ENCODE data around the gene MYOG. TPM values are rescaled to one million over a fixed set of nuclear protein-coding genes. Genes with fewer than 3 reads are reported as not detected.

The MYOG gene
- polyA plus RNA-seq, 1 donor (not counting 4 experiments of a cell fraction or from before 2014, with no cell fraction given) = not detected

- Histone ChIP-seq H4K20me1 (ENCODE audit: control insufficient read depth, extremely low read depth, insufficient read depth, low read length) (peaks cover 1% of the 10 kb centered on the region), H3K4me1 (ENCODE audit: control insufficient read depth, extremely low read depth, insufficient read depth, low read length) (no peaks in the 10 kb centered on the region), H2AFZ (ENCODE audit: control insufficient read depth, low read length) (no peak overlapping the region), H3K9me3 (ENCODE audit: control insufficient read depth, low read depth, low read length) (no peaks in the 10 kb centered on the region), H3K9me1 (ENCODE audit: control insufficient read depth, extremely low read depth, insufficient read depth, low read length) (no peaks in the 10 kb centered on the region), H3K36me3 (ENCODE audit: control insufficient read depth in 2 of 2, extremely low read depth in 1 of 2, insufficient read depth in 2 of 2, low read length in 2 of 2) (peaks cover 0 to 1% of the 10 kb centered on the region in 2 experiments), H3K9ac (ENCODE audit: control insufficient read depth, extremely low read depth, insufficient read depth, low read length) (no peak overlapping the region), H3K79me2 (ENCODE audit: control insufficient read depth, insufficient read depth, low read length) (no peaks in the 10 kb centered on the region), H3K4me2 (ENCODE audit: control insufficient read depth, extremely low read depth, insufficient read depth, low read depth, low read length) (no peak overlapping the region), H3K27ac (ENCODE audit: control insufficient read depth, insufficient read depth, low read length) (no peak overlapping the region), H3K27me3 (ENCODE audit: control insufficient read depth, extremely low read depth, insufficient read depth, low read length) (peaks cover 20% of the 10 kb centered on the region), H3K4me3 (ENCODE audit: control insufficient read depth in 2 of 3, extremely low read depth in 1 of 3, insufficient read depth in 2 of 3, low read depth in 1 of 3, low read length in 3 of 3) (no peak overlapping the region)
- FAIRE-seq = no peak
- TF ChIP-seq CTCF (optimal IDR thresholded peaks at IDR 0.05 in 1 of 3, IDR thresholded peaks at IDR 0.05 in 1 of 3, conservative IDR thresholded peaks at IDR 0.05 in 1 of 3; ENCODE audit: extremely low read depth in 1 of 3, insufficient read depth in 2 of 3, low read length in 3 of 3) = no peak
- TF ChIP-seq EZH2 (IDR thresholded peaks at IDR 0.05; ENCODE audit: low read length) = no peak
- DNase-seq (ENCODE audit: low read depth, low spot score) = no peak
- dilution Hi-C loops (cut with MboI; ENCODE audit: extremely low pct_ligation_motif_present, low sequenced_read_pairs) = no loop called here
Measured at GRCh38 chr1:203054184-203054583, 31.6 kb downstream of the MYOG start.

GRCh38 chr1:203052601-203053000 is 33.2 kb downstream of the MYOG start:
- no peak overlapping the region for H3K27ac ChIP-seq (ENCODE audit: control insufficient read depth, insufficient read depth, low read length)
- peaks cover 3% of the 10 kb centered on the region for H4K20me1 ChIP-seq (ENCODE audit: control insufficient read depth, extremely low read depth, insufficient read depth, low read length)
- H3K9ac ChIP-seq (ENCODE audit: control insufficient read depth, extremely low read depth, insufficient read depth, low read length) = no peak overlapping the region
- no peak overlapping the region for H3K4me2 ChIP-seq (ENCODE audit: control insufficient read depth, extremely low read depth, insufficient read depth, low read depth, low read length)
- no peaks in the 10 kb centered on the region for H3K9me3 ChIP-seq (ENCODE audit: control insufficient read depth, low read depth, low read length)
- H3K4me1 ChIP-seq (ENCODE audit: control insufficient read depth, extremely low read depth, insufficient read depth, low read length) = peaks cover 1% of the 10 kb centered on the region
- dilution Hi-C loops (cut with MboI; ENCODE audit: extremely low pct_ligation_motif_present, low sequenced_read_pairs) = no loop called here
- H3K9me1 ChIP-seq (ENCODE audit: control insufficient read depth, extremely low read depth, insufficient read depth, low read length) = no peaks in the 10 kb centered on the region
- H2AFZ ChIP-seq (ENCODE audit: control insufficient read depth, low read length) = no peak overlapping the region
- no peak overlapping the region for H3K4me3 ChIP-seq (ENCODE audit: control insufficient read depth in 2 of 3, extremely low read depth in 1 of 3, insufficient read depth in 2 of 3, low read depth in 1 of 3, low read length in 3 of 3)
- TF ChIP-seq CTCF (optimal IDR thresholded peaks at IDR 0.05 in 1 of 3, IDR thresholded peaks at IDR 0.05 in 1 of 3, conservative IDR thresholded peaks at IDR 0.05 in 1 of 3; ENCODE audit: extremely low read depth in 1 of 3, insufficient read depth in 2 of 3, low read length in 3 of 3) (no peak), EZH2 (IDR thresholded peaks at IDR 0.05; ENCODE audit: low read length) (no peak)
- H3K79me2 ChIP-seq (ENCODE audit: control insufficient read depth, insufficient read depth, low read length) = no peaks in the 10 kb centered on the region
- FAIRE-seq = no peak
- DNase-seq (ENCODE audit: low read depth, low spot score) = no peak
- peaks cover 5% of the 10 kb centered on the region for H3K27me3 ChIP-seq (ENCODE audit: control insufficient read depth, extremely low read depth, insufficient read depth, low read length)
- peaks cover 0 to 1% of the 10 kb centered on the region in 2 experiments for H3K36me3 ChIP-seq (ENCODE audit: control insufficient read depth in 2 of 2, extremely low read depth in 1 of 2, insufficient read depth in 2 of 2, low read length in 2 of 2)
